Skin epidermis (tissue), 12 donors: ENCODE data around the gene RABEP2.
"Not testable (repeated sequence)": the region's sequence is repeated elsewhere in the genome, so short reads cannot be mapped to it uniquely, and the experiment has no call there.

Experiments
- H3K27ac ChIP-seq, 21 experiments: fragments of 200-600 bp; sonication (generic) in 11 of 21; one replicate each; pipeline ENCODE4 v1.5.0; 2020; ENCODE audit warnings: mild to moderate bottlenecking in 3 of 21, inconsistent platforms in 2 of 21, moderate library complexity in 2 of 21
- H3K4me3 ChIP-seq, 7 experiments: fragments of 200-600 bp; sonication (generic) in 2 of 7; one replicate each; pipeline ENCODE4 v1.5.0; 2020; ENCODE audit warnings: inconsistent platforms in 2 of 7, mild to moderate bottlenecking in 2 of 7, moderate library complexity in 1 of 7

Gene RABEP2

DNA sequence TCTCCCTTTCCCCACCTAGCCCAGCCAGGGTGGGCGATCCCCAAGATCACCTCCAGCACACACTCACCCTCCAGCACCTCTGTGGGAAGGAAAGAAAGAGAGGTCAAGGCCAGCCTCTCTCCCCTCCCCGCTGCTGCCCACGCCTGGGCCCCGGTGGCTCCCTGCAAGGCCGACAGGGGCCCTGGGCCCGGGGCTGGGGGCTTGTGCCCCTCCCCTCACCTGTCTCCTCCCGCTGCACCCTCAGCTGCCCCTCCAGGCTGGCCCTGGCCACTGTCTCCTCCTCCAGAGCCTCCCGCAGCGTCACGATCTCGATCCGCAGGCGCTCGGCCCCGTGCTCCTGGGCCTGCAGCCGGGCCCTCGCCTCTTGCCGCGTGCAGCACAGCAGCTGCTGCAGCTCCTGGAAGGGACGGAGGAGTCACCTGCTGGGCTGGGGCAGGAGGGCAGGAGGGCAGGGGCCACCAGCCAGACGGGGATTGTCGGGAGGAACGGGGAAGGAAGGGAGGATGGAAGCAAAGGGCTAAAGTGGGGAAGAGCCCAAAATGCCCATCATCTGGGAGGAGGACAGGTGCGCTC, 19.2 kb downstream of the RABEP2 start:
- Histone ChIP-seq H3K27ac (no peak overlapping the region), H3K4me3 (no peak overlapping the region)

DNA sequence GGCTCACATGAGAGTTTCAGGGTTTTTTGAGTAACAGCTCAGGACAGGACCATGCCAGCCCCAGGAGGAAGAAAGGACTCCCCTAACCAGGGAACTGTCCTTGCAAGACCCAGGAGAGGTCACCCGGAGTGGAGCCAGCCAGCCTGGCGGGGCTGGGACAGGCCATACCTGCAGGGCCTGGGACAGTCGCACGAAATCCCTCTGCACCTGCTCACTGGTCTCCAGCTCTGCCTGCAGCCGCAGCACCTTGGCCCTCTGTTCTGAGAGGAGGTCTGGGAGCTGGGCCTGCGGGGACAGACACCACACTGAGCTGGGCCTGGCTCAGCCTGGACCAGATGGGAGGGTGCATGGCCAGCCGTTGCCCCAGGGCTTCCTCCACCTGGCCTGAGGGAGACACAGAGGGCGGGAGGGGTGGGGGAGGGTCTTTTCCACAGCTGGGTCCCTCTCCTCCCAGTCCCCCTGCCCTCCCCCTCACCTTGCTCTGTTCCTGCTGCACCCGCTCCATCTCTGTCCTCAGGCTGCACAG, 19.7 kb downstream of the RABEP2 start:
- H3K4me3 ChIP-seq: no peak overlapping the region
- no peak overlapping the region for H3K27ac ChIP-seq

DNA sequence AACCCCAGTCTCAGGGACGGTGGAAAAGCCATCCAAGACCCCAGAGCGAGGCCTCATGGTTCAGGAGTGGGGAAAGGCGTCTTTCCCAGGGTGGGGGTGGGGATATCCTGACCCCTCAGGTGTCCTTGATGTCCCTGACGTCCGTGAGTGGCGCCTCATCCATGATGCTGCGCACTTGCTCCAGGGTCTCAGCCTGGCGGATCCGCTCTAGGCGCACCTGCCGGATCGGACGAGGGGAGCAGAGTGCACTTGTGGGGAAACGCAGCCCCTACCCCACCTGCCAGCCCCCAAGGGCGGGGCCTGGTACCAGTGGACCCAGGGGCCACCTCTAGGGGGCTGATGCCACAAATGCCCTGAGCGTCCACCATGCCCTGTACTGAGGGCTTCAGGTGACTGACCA, 20.2 kb downstream of the RABEP2 start:
- H3K4me3 ChIP-seq: no peak overlapping the region
- no peak overlapping the region for H3K27ac ChIP-seq

DNA sequence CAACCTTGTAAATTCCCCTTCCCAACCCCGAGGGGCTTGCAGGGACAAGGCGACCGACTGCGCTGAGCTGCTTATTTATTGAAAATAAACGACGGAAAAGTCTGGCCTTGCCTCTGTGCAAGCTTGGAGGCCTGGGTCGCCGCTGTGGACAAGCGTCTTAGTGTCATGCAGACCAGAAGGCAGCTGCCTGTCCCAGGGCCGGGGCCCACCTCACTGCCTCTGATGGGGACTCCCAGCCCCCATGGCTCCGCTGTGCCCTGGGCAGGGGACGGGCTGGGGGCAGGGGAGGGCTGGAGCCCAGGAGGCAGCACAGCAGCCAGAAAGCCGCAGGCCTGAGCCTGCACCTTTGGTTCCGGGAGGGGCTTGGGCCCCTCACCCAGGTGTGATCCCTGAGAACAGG, 20.7 kb downstream of the RABEP2 start:
- H3K27ac ChIP-seq: no peak overlapping the region
- H3K4me3 ChIP-seq: no peak overlapping the region

DNA sequence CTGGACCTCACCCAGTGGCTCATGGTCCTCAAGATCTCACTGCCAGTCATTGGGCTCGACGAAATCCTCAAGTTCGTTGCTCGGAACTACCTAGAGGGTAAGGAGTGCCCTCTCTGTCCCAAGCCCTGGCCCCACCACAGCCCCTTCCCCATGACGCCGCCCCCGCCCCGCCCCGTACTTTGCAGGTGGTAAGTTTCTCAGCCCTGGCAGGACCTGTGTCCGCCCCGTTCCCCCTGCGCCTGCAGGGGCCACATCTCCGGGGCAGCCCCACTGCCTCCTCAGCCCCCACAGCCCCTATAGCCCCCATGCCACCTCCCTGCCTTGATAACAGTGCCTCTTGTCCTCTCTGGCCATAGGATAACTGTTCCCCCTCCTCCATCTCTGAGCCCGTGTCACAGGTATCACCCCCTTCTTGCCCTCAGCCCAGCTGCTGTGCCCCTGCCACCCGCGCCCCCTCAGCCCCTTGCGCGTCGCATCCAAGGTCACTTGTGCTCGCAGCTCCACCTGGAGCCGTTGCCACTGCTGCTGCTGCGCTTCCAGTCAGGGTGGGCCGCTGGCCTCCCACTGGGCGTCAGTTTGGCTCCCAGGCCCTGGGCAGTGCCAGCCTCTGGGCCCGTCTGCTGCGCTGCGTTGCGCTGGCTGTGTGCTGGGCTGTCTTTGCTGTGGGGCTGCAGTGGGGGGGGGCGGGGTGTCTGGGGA, 21.5 kb downstream of the RABEP2 start:
- no peak overlapping the region for H3K4me3 ChIP-seq
- H3K27ac ChIP-seq: peak overlapping the region in 1 of 21 experiments; percentile 29

DNA sequence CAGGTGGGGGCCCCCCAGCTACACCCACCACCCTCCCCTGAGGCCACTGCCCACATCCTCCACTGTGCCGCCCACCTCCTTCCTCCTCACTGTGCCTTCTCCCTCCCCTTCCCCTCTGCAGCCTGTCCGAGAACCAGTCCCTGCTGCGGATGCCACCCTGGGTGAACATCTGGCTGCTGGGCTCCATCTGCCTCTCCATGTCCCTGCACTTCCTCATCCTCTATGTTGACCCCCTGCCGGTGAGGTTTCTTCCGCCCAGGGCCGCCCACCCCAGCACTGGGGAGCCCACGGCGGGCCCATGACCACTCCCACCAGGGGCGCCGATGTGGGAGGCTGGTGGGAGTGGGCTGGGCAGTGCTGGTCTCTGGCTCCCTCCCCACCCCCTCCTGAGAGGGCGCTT, 22.1 kb downstream of the RABEP2 start:
- Histone ChIP-seq H3K27ac (peak overlapping the region in 1 of 21 experiments; percentile 29), H3K4me3 (no peak overlapping the region)

DNA sequence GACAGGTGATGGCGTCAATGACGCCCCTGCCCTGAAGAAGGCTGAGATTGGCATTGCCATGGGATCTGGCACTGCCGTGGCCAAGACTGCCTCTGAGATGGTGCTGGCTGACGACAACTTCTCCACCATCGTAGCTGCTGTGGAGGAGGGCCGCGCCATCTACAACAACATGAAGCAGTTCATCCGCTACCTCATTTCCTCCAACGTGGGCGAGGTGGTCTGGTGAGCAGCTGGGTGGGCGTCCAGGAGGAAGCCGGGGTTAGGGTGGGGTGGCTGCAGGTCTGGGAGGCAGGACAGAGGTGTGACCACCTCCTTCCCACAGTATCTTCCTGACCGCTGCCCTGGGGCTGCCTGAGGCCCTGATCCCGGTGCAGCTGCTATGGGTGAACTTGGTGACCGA, 23.2 kb downstream of the RABEP2 start:
- no peak overlapping the region for H3K27ac ChIP-seq
- H3K4me3 ChIP-seq: no peak overlapping the region

DNA sequence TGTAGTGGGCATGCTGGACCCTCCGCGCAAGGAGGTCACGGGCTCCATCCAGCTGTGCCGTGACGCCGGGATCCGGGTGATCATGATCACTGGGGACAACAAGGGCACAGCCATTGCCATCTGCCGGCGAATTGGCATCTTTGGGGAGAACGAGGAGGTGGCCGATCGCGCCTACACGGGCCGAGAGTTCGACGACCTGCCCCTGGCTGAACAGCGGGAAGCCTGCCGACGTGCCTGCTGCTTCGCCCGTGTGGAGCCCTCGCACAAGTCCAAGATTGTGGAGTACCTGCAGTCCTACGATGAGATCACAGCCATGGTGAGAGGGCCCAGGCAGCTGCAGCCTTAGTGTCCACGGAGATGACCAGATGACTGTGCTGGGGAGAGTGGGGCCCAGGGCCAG, 24.4 kb downstream of the RABEP2 start:
- no peak overlapping the region for H3K4me3 ChIP-seq
- no peak overlapping the region for H3K27ac ChIP-seq

DNA sequence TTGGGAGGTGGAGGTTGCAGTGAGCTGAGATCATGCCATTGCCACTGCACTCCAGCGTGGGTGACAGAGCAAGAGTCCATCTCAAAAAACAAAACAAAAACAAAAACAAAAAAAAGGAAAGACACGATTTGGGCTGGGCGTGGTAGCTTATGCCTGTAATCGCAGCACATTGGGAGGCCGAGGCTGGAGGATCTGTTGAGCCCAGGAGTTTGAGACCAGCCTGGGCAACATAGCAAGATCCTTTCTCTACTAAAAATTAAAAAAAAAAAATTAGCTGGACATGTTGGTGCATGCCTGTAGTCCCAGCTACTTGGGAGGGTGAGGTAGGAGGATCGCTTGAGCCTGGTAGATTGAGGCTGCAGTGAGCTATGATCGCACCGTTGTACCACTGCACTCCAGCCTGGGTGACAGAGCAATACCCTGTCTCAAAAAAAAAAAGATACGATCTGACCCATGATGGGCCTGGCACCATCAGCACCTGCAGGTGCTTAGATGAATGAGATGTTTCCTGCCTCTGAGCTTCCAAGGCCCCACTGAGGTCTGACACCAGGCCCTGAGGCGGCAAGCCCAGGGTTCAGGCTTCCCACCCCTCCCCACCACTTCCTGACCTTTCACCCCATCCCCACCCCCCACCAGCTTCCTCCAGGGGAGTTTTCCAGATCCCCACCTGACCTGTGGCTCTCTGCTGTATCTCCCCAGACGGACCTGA, 25.0 kb downstream of the RABEP2 start:
- H3K4me3 ChIP-seq: no peak overlapping the region
- no peak overlapping the region for H3K27ac ChIP-seq

DNA sequence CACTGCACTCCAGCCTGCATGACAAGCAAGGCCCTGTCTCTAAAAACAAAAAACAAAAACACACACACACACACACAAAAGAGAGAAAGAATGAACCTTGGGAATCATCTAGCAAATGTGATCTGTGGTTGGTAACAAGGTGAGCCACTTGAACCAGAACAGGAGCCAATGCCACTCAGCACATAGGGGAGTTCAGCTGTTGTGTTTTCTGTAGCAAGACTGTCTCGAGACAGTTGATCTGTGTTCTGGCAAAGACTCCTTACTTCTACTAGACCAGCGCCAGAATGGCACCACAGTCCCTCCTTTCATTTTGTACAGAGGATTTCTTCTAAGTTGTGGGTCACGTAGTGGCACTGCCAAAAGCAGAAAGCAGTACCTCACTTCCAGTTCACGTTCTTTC, 26.1 kb downstream of the RABEP2 start:
- no peak overlapping the region for H3K4me3 ChIP-seq

DNA sequence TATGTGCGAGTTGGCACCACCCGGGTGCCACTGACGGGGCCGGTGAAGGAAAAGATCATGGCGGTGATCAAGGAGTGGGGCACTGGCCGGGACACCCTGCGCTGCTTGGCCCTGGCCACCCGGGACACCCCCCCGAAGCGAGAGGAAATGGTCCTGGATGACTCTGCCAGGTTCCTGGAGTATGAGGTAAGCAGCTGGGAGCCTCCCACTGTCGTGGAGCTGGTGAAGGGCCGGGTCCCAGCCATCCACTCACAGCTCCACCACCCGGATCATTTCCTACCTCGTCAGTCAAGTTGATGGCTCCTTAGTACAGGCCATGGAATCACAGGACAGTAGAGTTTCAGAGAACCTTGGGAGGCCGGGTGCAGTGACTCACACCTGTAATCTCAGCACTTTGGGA, 26.8 kb downstream of the RABEP2 start:
- Histone ChIP-seq H3K27ac (no peak overlapping the region), H3K4me3 (no peak overlapping the region)

More for the DNA sequence above, 26.1 kb downstream of the RABEP2 start:
- H3K27ac ChIP-seq: no peak overlapping the region

DNA sequence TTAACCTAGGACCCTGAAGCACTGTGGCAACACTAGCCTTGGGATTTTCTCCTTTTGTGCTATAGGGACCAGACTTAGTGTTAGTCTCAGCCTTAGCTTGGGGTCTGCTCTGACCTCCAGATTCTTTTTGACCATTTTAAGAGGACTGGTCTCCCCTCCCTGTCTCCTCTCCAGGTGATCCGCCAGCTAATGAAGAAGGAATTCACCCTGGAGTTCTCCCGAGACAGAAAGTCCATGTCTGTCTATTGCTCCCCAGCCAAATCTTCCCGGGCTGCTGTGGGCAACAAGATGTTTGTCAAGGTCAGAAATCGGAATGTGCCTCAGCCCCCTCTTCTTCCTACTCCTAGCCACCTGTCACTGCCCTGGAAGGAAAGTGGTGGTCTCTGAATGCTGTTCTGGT, 27.2 kb downstream of the RABEP2 start:
- Histone ChIP-seq H3K27ac (no peak overlapping the region), H3K4me3 (no peak overlapping the region)

DNA sequence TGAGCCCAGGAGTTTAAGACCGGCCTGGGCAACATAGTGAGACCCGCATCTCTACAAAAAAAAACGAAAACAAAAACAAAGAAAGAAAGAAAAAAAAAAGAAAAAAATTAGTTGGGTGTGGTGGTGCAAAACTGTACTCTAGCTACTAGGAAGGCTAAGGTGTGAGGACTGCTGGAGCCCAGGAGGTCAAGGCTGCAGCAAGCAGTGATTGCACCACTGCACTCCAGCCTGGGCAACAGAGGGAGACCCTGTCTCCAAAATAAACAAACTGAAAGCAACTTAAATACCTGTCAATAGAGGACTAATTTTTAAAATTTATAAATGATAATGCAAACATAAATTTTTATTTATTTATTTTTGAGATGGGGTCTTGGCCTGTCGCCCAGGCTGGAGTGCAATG, 29.4 kb downstream of the RABEP2 start:
- no peak overlapping the region for H3K27ac ChIP-seq
- no peak overlapping the region for H3K4me3 ChIP-seq

DNA sequence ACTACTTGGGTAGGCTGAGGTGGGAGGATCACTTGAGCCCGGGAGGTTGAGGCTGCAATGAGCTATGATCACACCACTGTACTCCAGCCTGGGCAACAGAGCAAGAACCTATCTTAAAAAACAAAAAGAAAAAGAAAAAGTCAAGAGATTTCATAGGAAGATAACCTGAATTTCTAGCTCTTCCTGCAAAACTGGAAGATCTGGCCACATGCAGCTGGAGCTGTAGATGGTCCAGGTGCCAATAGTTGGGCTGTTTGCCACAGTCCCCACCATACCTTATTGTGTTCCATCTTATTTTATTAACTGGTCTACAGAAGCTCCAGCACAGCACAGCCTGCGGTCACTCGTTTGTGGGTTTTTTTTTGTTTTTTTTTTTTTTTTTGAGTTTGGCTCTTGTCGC, 31.7 kb downstream of the RABEP2 start:
- no peak overlapping the region for H3K27ac ChIP-seq

DNA sequence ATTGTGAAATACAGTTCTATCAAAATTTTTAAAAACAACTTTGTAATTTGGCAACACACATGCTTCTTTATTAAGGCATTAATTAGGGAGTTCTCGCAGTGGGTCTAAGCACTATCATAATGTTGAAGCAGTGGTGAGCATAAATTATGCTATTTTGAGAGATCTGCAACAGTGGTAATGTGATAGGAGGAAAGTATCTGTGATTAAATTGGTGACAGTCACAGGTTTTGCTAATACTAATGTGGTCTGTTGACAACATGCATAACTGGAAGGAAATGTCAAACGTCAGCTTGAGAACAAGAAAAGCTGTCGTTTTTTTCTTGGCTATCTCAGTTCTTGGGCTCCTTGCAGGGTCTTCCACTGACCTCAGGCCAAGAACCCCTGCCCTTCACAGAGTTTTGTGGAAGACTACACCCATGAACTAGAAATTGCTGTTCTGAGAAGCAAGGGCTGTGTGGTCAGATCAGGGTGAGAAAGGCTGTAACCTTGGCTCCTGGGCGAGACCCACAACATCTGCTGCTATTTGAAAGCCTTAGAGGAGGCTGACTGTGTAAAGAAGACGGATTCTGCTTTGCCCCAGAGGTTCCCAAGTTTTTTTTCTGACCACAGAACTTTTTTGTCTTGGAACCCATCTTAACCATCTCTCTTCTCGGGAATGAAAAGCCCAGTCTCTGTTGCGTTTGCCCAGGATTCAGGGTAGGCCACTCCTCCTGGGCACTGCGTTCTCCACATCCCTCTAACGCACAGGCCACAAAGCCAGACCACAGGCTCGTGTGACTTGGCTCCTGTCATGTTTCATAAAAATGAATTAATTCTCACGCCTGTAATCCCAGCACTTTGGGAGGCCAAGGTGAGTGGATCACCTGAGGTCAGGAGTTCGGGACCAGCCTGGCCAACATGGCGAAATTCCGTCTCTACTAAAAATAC, 32.8 kb downstream of the RABEP2 start:
- no peak overlapping the region for H3K4me3 ChIP-seq
- no peak overlapping the region for H3K27ac ChIP-seq

More for the DNA sequence above, 31.7 kb downstream of the RABEP2 start:
- no peak overlapping the region for H3K4me3 ChIP-seq

DNA sequence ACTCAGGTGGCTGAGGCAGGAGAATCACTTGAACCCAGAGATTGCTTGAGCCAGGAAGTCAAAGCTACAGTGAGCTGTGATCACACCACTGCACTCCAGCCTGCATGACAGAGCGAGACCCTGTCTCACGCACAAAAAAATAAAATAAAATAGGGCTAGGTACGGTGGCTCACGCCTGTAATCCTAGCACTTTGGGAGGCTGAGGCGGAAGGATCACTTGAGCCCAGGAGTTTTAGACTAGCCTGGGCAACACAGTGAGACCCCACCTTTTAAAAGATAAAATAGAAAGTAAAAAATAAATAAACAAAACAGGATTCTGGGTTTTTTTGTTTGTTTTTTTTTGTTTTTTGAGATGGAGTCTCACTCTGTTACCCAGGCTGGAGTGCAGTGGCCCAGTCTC, 34.7 kb downstream of the RABEP2 start:
- not testable (repeated sequence) for H3K4me3 ChIP-seq

DNA sequence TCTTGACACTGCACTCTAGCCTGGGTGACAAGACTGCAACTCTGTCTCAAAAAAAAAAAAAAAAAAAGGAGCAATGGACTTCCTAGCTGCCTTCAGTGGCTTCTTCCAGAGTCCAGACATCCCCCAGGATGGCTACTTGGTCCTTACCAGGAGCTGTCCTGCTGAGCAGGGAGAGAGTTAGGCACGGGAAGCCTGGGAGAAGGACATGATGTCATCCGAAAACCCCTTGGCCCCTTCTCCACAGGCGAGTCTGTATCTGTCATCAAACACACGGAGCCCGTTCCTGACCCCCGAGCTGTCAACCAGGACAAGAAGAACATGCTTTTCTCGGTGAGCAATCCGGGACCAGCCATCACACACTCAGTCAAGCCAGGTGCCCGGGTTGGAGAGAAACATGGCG, 38.1 kb downstream of the RABEP2 start:
- Histone ChIP-seq H3K4me3 (no peak overlapping the region), H3K27ac (no peak overlapping the region)

More for the DNA sequence above, 34.7 kb downstream of the RABEP2 start:
- H3K27ac ChIP-seq: not testable (repeated sequence)

DNA sequence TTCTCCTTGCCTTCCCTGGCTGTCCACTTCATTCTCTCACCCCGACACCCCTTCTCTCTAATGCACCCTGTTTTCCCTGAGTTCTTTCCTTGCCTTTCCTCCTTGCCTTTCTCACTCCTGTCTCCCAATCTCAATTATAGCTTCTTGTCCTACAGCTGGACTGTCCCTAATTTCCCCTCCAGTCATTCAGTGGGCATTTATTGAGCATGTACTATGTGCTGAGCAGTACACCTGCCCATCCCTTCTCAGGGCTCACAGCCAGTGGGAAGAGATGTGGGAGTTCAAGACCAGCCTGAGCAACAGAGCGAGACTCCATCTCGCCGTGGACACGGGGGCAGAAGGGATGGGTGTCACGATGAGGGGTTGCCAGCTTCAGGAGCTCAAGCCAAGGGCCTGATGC, 41.0 kb downstream of the RABEP2 start:
- Histone ChIP-seq H3K27ac (no peak overlapping the region), H3K4me3 (no peak overlapping the region)

DNA sequence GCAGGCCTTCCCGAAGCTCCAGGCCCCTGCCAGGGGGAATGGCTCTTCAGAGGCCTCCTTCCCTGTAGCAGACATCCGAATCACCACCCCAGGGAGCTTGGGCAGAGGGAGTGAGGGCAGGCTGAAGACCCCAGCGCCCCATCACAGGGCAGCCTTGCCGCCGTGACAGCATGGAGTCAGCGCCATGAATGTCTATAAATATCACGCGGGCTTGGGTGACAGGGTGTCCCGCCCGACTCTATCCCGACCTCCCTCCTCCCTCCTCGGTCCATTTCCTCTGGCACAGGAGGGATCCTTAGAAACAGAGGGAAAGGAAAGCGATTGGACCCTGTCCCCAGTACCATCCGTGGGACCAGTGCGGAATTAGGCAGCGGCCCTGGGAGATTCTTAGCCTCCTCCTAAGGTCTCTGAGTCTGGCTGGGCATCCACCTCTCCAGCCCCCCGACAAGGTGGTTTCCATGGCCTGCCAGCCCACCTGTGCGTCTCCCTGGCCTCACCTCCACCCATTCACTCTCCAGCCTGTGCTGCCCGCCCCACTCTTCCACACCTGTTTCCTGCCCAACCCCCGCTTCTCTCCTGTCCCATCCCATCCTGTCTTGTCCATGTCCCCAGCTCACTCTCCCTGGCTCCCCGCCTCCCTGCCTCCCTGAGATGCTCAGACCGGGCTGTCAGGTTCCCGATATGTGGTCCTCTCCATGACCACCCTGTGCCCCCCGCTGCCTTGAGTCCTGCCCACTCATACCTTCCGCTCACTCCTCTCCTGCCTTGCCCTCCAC, 41.6 kb downstream of the RABEP2 start:
- Histone ChIP-seq H3K27ac (no peak overlapping the region), H3K4me3 (no peak overlapping the region)
